ENCODE data around the gene MAP2K4. TPM values are rescaled to one million over a fixed set of nuclear protein-coding genes. Genes with fewer than 3 reads are reported as not detected.
A peak's percentile ranks its signal among the peaks of the same experiment; 100 is the strongest.
"Not testable (repeated sequence)": the region's sequence is repeated elsewhere in the genome, so short reads cannot be mapped to it uniquely, and the experiment has no call there.

Gene MAP2K4
- total RNA-seq = 10 to 100 TPM; 17.6 to 90.3 (median 33.2) TPM

DNA sequence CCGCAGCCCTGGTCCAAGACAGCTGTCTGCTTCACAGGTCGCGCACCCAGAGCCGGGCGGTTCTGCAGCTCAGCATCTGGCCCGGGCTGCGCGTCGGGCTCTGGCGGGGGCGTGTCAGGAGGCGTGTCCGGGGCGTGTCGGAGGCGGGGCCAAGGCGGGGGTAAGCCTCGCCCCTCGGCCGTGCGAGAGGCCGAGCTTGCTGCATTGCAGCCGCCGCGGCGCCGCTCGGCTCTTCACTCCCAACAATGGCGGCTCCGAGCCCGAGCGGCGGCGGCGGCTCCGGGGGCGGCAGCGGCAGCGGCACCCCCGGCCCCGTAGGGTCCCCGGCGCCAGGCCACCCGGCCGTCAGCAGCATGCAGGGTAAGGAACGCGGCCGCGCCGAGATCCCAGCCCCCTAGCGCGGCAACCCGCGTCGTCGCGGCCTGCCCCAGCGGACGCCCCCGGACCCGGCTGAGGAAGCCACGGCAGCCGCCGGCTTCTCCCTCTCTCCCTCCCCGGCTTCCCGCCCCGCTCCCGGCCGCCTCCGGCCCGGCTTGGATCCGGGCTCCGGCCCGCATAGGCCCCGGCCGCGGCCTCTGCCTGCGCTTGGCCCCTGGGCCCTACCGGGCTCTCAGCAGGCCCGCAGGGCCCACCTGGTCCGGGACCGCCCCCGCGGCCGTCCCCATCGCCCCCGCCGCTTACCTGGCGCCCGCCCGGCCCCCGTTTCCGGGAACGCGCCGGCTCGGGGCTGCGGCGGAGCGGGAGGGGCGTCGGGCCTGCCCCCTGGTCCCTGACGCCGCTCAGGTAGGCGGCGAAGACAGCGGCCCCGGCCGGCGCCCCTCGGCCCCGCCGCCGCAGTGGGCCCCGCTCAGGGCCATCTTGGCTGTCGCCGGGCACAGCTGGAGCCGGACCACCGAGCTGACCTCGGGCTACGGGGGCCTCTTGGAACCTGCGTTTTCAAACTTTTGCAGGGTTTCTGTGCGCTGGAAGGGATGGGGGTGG, at the start of gene MAP2K4:
MAP2K4 (plus strand) TSS at position 236 of the 981 bp plus-strand sequence; CDS start at position 246, 10 bp downstream.
- ATAC-seq (replicated peaks in 6 of 8) = peak; percentile 90 to 98 (median 96)
- peaks cover 0 to 14% of the 10 kb centered on the region in 2 donors for H3K4me1 ChIP-seq (replicated peaks in 1 of 2)
- peak within 1 kb of the TSS; percentile 66 to 90 (median 79) for H3K4me3 ChIP-seq
- in situ Hi-C loops (cut with MboI; ENCODE audit: low pct_unique_long_range_greater_than_20kb in 2 of 9, low sequenced_read_pairs in 9 of 9, unreplicated experiment in 9 of 9) = no loop called here
- peak within 1 kb of the TSS; percentile 85 to 87 for H3K27ac ChIP-seq
- WGBS, 10 experiments = 0% methylated on average over 1 to 25 of the region's 123 CpGs; no CpG with 5 or more reads in 8 of the 10 experiments

DNA sequence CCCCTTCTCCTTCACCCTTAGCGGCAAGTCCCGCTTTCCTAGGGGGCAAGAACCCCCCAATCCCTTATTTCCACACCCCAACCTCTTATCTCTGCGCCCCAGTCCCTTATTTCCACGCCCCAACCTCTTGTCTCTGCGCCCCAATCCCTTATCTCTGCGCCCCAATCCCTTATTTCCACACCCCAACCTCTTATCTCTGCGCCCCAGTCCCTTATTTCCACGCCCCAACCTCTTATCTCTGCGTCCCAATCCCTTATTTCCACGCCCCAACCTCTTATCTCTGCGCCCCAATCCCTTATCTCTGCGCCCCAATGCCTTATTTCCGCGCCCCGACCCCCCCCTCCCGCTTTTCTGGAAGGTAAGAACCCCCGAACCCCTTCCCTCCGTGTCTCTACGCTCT, 47.9 kb upstream of the MAP2K4 start:
- ATAC-seq (replicated peaks in 6 of 8); in situ Hi-C loops (cut with MboI; ENCODE audit: low pct_unique_long_range_greater_than_20kb in 2 of 9, low sequenced_read_pairs in 9 of 9, unreplicated experiment in 9 of 9); H3K27ac ChIP-seq; H3K4me3 ChIP-seq; H3K4me1 ChIP-seq (replicated peaks in 1 of 2): not testable (repeated sequence)
- WGBS, 10 experiments = no CpG with 5 or more reads among the region's 19 CpGs

DNA sequence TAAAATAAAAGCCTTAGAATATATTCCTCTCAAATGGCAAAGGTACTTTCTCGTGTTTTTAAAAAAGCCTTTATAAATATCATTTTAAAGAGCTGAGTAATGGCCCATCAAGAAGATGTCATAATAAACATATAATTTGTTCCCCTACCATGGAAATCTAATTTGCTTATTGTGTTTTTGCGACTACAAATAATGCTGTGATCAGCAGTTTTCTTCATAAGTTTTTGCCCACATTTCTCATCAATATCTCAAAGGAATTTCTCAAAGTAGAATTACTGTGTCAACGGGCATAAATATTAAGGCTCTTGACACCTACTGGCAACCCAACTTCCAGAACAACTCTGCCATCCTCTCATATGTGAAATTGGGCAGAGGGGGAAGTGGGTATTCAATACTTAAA, 40.9 kb upstream of the MAP2K4 start:
- Histone ChIP-seq H3K4me1 (replicated peaks in 1 of 2) (no peaks in the 10 kb centered on the region), H3K27ac (no peak overlapping the region), H3K4me3 (no peak overlapping the region)
- in situ Hi-C loops (cut with MboI; ENCODE audit: low pct_unique_long_range_greater_than_20kb in 2 of 9, low sequenced_read_pairs in 9 of 9, unreplicated experiment in 9 of 9) = loop anchor here in 1 of 9 experiments (25.0 kb wide), 1 partner anchor 1267 kb away; no protein-coding TSS in a partner anchor
- WGBS, 10 experiments = 73 to 100% (median 93%) methylated on average over 1 to 3 of the region's 3 CpGs; no CpG with 5 or more reads in 2 of the 10 experiments
- no peak for ATAC-seq (replicated peaks in 6 of 8)

DNA sequence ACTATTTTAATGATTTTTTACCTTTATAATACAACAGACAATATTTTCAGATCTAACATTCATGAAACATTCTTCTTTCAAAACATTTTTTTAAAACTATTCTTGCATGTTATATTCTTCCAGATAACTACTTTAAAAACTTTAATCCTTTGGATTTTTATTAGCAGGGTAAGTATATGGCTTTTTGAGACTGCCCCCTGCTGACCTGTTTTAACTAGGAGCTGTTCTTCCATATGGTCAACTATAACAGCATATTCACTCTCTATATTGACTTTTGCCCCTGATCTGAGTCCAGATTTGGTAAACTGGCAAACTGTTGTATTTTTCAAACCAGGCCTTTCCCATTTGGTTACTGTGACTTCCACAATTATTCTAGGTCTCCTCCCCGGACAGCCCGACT, 39.9 kb upstream of the MAP2K4 start:
- WGBS, 10 experiments = 92 to 100% (median 100%) methylated on average over 2 of the region's 2 CpGs; no CpG with 5 or more reads in 6 of the 10 experiments
- in situ Hi-C loops (cut with MboI; ENCODE audit: low pct_unique_long_range_greater_than_20kb in 2 of 9, low sequenced_read_pairs in 9 of 9, unreplicated experiment in 9 of 9) = loop anchor here in 1 of 9 experiments (25.0 kb wide), 1 partner anchor 1269 kb away; no protein-coding TSS in a partner anchor
- no peak overlapping the region for H3K27ac ChIP-seq
- H3K4me1 ChIP-seq (replicated peaks in 1 of 2) = no peaks in the 10 kb centered on the region
- H3K4me3 ChIP-seq = no peak overlapping the region
- no peak for ATAC-seq (replicated peaks in 6 of 8)

DNA sequence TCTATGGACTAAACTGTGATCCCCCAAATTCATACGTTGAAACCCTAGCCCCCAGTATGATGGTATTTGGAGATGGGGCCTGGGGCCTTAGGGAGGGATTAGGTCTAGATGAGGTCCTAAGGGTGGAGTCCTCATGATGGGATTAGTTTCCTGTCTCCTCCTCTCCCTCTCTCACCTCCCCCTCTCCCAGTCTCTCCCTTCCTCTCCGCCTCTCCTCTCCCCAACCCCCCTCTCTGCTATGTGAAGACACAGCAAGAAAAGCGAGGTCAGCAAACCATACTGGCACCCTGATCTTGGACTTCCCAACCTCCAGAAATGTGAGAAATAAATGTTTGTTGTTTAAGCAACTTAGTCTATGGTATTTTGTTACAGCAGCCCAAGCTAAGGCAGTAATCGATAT, 38.8 kb upstream of the MAP2K4 start:
- WGBS, 10 experiments = 83 to 100% (median 100%) methylated on average over 1 to 2 of the region's 4 CpGs; no CpG with 5 or more reads in 4 of the 10 experiments
- H3K27ac ChIP-seq = no peak overlapping the region
- in situ Hi-C loops (cut with MboI; ENCODE audit: low pct_unique_long_range_greater_than_20kb in 2 of 9, low sequenced_read_pairs in 9 of 9, unreplicated experiment in 9 of 9) = loop anchor here in 1 of 9 experiments (25.0 kb wide), 1 partner anchor 1270 kb away; no protein-coding TSS in a partner anchor
- no peak overlapping the region for H3K4me3 ChIP-seq
- H3K4me1 ChIP-seq (replicated peaks in 1 of 2) = no peaks in the 10 kb centered on the region
- ATAC-seq (replicated peaks in 6 of 8) = no peak

DNA sequence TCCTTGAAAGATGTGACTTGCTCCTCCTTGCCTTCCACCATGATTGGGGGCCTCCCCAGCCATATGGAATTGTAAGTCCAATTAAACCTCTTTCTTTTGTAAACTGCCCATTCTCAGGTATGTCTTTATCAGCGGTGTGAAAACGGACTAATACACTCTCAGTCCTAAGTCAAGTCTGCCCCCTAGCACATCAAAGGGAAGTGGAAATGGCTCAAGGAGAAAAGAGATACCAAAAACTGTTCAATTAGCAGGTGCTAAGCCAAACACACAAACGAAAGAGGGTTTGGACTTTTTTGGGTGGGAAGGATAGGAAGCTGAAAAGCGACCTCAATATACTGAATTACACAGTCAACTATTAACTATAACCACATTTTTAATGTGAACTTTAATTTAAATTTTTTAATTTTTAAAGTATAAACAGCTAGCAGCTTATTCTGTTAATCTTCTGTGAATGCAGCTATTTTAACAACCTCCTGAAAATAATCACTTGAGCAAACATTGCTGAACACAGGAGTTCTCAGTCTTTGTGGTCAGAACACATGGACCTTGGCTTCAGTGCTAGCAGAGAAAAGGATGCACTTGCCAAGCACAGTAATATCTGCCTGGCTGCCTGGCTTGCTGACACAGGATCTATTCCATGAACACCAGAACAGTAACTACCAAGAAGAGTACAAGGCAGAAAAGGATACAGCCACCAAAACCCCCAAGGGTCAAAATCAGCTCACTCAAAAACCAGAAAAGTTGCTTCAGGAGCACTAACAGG, 34.3 kb upstream of the MAP2K4 start:
- 20 to 100% (median 79%) methylated on average over 1 to 4 of the region's 4 CpGs; no CpG with 5 or more reads in 2 of the 10 experiments for WGBS, 10 experiments
- H3K4me1 ChIP-seq (replicated peaks in 1 of 2) = no peaks in the 10 kb centered on the region
- H3K27ac ChIP-seq = no peak overlapping the region
- in situ Hi-C loops (cut with MboI; ENCODE audit: low pct_unique_long_range_greater_than_20kb in 2 of 9, low sequenced_read_pairs in 9 of 9, unreplicated experiment in 9 of 9) = loop anchor here in 1 of 9 experiments (25.0 kb wide), 1 partner anchor 1274 kb away; no protein-coding TSS in a partner anchor
- no peak for ATAC-seq (replicated peaks in 6 of 8)
- H3K4me3 ChIP-seq = no peak overlapping the region

DNA sequence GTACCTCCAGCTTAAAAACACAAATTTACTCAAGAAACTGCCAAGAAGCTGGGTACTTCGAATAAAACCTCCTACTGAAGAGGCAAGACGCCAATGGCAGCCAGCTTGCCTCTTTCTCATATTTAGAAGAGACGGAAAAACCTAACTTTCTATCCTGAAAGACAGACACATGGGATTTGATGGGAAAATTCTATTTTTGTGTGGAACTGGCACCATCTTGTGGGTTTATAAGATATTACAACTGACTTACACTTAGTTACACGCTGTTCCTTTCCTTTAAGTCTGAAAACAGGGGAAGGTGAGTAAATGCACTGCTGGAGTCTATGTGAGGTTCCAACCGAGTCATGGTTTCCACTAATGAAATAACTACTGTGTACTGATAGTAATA, 33.7 kb upstream of the MAP2K4 start:
- Histone ChIP-seq H3K4me3 (no peak overlapping the region), H3K27ac (no peak overlapping the region), H3K4me1 (replicated peaks in 1 of 2) (no peaks in the 10 kb centered on the region)
- peak in 5 of 8 experiments; percentile 29 to 72 (median 68) for ATAC-seq (replicated peaks in 6 of 8)
- in situ Hi-C loops (cut with MboI; ENCODE audit: low pct_unique_long_range_greater_than_20kb in 2 of 9, low sequenced_read_pairs in 9 of 9, unreplicated experiment in 9 of 9) = loop anchor here in 1 of 9 experiments (25.0 kb wide), 1 partner anchor 1275 kb away; no protein-coding TSS in a partner anchor
- WGBS, 10 experiments = 20 to 60% (median 33%) methylated on average over 1 to 5 of the region's 5 CpGs; no CpG with 5 or more reads in 4 of the 10 experiments

DNA sequence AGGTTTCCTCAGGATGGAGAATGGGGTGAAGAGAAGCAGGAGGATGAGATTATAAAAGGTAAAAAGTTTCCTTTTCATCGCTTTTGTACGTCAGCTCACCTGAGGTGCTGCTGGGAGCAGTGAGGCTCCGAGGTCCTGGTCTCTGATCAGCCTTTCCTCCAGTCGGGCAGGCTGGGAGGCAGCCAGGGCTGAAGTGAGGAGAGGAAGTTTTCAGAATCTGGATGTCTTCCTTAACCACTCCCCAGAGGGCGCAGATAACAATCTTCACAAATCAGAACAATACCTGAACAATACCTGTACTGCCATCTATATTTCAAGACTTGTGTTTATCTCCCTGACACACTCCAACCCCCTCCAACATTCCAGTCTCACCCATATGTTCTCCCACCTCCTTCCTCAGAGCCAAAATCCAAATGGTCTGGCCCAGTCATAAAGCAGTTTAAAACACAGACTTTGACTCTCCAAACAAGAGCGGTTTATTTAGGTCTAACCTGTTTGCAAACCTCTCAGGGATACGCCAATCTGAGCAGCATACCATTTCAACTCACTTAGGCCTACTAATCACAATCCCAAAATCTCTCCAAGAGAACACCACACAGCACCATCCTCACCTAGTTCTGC, 30.2 kb upstream of the MAP2K4 start:
- in situ Hi-C loops (cut with MboI; ENCODE audit: low pct_unique_long_range_greater_than_20kb in 2 of 9, low sequenced_read_pairs in 9 of 9, unreplicated experiment in 9 of 9) = loop anchor here in 1 of 9 experiments (25.0 kb wide), 1 partner anchor 1278 kb away; no protein-coding TSS in a partner anchor
- Histone ChIP-seq H3K4me1 (replicated peaks in 1 of 2) (no peaks in the 10 kb centered on the region), H3K27ac (no peak overlapping the region), H3K4me3 (no peak overlapping the region)
- WGBS, 10 experiments = 40 to 100% (median 92%) methylated on average over 1 to 5 of the region's 7 CpGs; no CpG with 5 or more reads in 1 of the 10 experiments
- no peak for ATAC-seq (replicated peaks in 6 of 8)

DNA sequence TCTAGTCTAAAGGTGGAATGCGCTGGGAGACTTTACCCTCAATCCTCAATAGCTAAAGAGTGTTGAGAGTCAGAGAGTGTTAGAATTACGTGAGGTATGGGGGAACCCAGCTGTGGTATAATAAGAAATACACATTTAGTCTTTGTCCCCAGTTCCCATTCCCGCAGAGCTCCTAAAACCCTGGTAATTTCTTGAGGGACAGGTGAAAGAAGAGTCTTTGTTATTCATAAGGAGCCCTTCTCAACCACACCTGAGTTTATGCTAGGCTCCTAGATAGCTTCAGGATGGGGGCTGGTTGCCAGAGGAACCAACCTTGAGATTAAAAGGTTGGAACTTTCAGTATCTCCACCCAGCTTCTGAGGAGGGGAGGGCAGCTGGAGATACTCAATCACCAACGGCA, 29.2 kb upstream of the MAP2K4 start:
- H3K4me3 ChIP-seq = no peak overlapping the region
- in situ Hi-C loops (cut with MboI; ENCODE audit: low pct_unique_long_range_greater_than_20kb in 2 of 9, low sequenced_read_pairs in 9 of 9, unreplicated experiment in 9 of 9) = loop anchor here in 1 of 9 experiments (25.0 kb wide), 1 partner anchor 1279 kb away; no protein-coding TSS in a partner anchor
- ATAC-seq (replicated peaks in 6 of 8) = no peak
- no peaks in the 10 kb centered on the region for H3K4me1 ChIP-seq (replicated peaks in 1 of 2)
- 0 to 100% (median 60%) methylated on average over 1 to 4 of the region's 4 CpGs; no CpG with 5 or more reads in 3 of the 10 experiments for WGBS, 10 experiments
- H3K27ac ChIP-seq = no peak overlapping the region

DNA sequence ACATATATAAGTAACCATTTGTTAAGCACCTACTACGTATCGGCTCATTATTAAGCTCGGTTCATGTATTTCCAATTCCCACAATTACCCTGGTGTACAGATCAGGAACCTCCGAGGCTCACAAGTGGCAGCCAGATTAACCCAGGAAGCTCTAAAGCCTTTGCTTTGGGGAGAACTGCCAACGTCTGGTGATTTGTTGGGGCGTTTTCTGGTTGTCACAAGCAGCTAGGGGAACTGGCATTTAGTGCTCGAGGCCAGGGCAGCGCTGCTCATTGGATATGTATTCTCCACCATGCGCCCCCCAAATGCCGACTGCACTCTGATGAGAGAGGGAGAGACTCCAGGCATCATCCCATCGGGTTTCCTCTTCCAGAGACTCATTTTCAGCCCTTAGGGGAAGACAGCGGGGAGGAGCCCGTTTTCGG, 23.9 kb upstream of the MAP2K4 start:
- 0 to 14% (median 5%) methylated on average over 3 to 12 of the region's 14 CpGs; no CpG with 5 or more reads in 2 of the 10 experiments for WGBS, 10 experiments
- peaks cover 4% of the 10 kb centered on the region in 2 donors for H3K4me1 ChIP-seq (replicated peaks in 1 of 2)
- in situ Hi-C loops (cut with MboI; ENCODE audit: low pct_unique_long_range_greater_than_20kb in 2 of 9, low sequenced_read_pairs in 9 of 9, unreplicated experiment in 9 of 9) = loop anchor here in 1 of 9 experiments (25.0 kb wide), 1 partner anchor 1284 kb away; no protein-coding TSS in a partner anchor

DNA sequence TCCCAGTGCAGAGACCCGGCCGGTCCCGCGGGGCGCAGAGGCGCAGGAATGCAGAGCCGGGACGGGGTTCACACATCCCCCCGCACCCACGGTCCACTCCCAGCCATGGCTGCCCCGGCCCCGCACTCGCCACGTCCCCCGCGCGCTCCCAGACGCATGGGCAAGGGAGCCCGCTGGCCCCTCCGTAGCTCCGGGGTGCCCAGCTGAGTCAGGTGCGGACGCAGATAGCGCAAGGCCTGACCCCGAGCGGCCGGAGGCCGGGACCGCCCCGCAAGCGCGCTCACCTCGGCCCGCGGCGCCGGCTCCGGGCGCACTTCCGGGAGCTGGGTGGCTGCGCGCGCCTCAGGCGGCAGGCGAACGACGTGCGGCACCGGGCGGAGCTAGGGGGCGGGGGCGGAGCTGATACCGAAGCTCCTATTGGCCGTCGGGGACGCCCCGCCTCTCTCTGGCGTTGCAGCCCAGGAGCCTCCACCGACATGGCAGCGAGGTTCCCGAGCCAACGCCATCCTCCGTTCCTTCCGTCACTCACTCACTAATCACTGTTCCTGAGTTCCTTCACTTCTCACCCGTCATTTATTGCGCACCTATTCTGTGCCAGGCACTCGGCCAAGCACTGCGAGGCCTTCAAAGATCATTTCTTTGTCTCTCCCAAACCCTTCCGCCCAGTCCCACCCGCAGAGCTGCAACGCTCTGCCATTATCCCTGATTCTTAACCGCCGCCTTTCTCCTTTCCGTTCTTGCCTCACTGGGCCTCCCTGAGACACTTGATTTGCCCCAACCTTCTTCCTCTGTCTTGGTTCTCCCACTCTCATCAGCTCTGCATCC, 23.3 kb upstream of the MAP2K4 start, which contains the start of gene ZNF18:
ZNF18 (minus strand) TSS at position 329 of the 825 bp plus-strand sequence. CDS start 4,646 bp downstream, outside the sequence.
- Histone ChIP-seq H3K4me1 (replicated peaks in 1 of 2) (peaks cover 4% of the 10 kb centered on the region in 2 donors), H3K4me3 (peak within 1 kb of the TSS; percentile 62 to 84 (median 67)), H3K27ac (peak within 1 kb of the TSS; percentile 87 to 90)
- peak; percentile 91 to 97 (median 94) for ATAC-seq (replicated peaks in 6 of 8)
- in situ Hi-C loops (cut with MboI; ENCODE audit: low pct_unique_long_range_greater_than_20kb in 2 of 9, low sequenced_read_pairs in 9 of 9, unreplicated experiment in 9 of 9) = loop anchor here in 1 of 9 experiments (25.0 kb wide), 1 partner anchor 1285 kb away; no protein-coding TSS in a partner anchor
- 0 to 40% (median 8%) methylated on average over 1 to 29 of the region's 74 CpGs; no CpG with 5 or more reads in 4 of the 10 experiments for WGBS, 10 experiments

More for the DNA sequence above, 23.9 kb upstream of the MAP2K4 start:
- H3K4me3 ChIP-seq = peak overlapping the region; percentile 62 to 84 (median 67)
- peak overlapping the region; percentile 86 to 87 for H3K27ac ChIP-seq
- ATAC-seq (replicated peaks in 6 of 8) = peak in 2 of 8 experiments; percentile 33 to 45
